Calu3 (cell line): ENCODE measurements around the gene SGO2. TPM values are rescaled to one million over a fixed set of nuclear protein-coding genes. Genes with fewer than 3 reads are reported as not detected.
"Not testable (repeated sequence)": the region's sequence is repeated elsewhere in the genome, so short reads cannot be mapped to it uniquely, and the experiment has no call there.

Experiments used
- BruUV-seq: library from RNA; stranded (reverse); fragments of 400-500 nt; replicated peaks from 2 replicates; lab custom pipeline; 2021; lab: Mats Ljungman, UMichigan
- CTCF ChIA-PET: fragments of 300-600 bp; sonication (Branson Sonifier 250); formaldehyde crosslinking; loops from one replicate; lab custom pipeline; 2022; ENCODE audit warnings: antibody characterized with exemption; lab: Charles Lee
- DNase-seq: peaks from one replicate; pipeline ENCODE4 v3.0.0; 2022
- H3K27ac Mint-ChIP-seq: one replicate; pipeline ENCODE4 v1.8.0; 2022; ENCODE audit warnings: mixed read lengths; ENCODE audit not compliant: unreplicated experiment
- H3K27me3 Mint-ChIP-seq: one replicate; pipeline ENCODE4 v1.8.0; 2022; ENCODE audit warnings: mixed read lengths; ENCODE audit not compliant: unreplicated experiment
- H3K36me3 Mint-ChIP-seq: one replicate; pipeline ENCODE4 v1.8.0; 2022; ENCODE audit warnings: mild to moderate bottlenecking, moderate library complexity, mixed read lengths; ENCODE audit not compliant: insufficient read depth, unreplicated experiment
- H3K4me1 Mint-ChIP-seq: one replicate; pipeline ENCODE4 v1.8.0; 2022; ENCODE audit warnings: mild to moderate bottlenecking, low read depth, mixed read lengths; ENCODE audit not compliant: unreplicated experiment
- H3K4me3 Mint-ChIP-seq: one replicate; pipeline ENCODE4 v1.8.0; 2022; ENCODE audit warnings: mild to moderate bottlenecking, low read depth, moderate library complexity, mixed read lengths; ENCODE audit not compliant: unreplicated experiment
- H3K9me3 Mint-ChIP-seq: one replicate; pipeline ENCODE4 v1.8.0; 2022; ENCODE audit warnings: low read depth, mixed read lengths; ENCODE audit not compliant: unreplicated experiment
- CTCF ChIP-seq: fragments of 200-600 bp; IDR thresholded peaks from one replicate; pipeline ENCODE4 v1.8.0; 2022; ENCODE audit warnings: antibody characterized with exemption; ENCODE audit not compliant: unreplicated experiment
- intact Hi-C: fragments of 100-400 bp; cut with micrococcal nuclease; formaldehyde crosslinking; loops from one replicate; pipeline ENCODE4 v1.10.0; 2022; ENCODE audit not compliant: unreplicated experiment
- total RNA-seq: library from RNA; stranded (reverse); gene quantifications from 2 replicates; pipeline ENCODE4 v1.2.3, GENCODE V29; 2022

SGO2 gene
- total RNA-seq, 1 experiment from 2014 or later, result 22.9 TPM

GRCh38 chr2:200609028-200609614 is 83.1 kb downstream of the SGO2 start:
- CTCF ChIA-PET, result interaction anchor here (0.8 kb wide), 1 partner anchor 388 kb away, joined by 3 read pairs; no protein-coding TSS in a partner anchor
- intact Hi-C loops, result no loop called here
- Mint-ChIP-seq H3K27me3 (no peaks in the 10 kb centered on the region), H3K36me3 (no peaks in the 10 kb centered on the region), H3K4me3 (no peak overlapping the region), H3K4me1 (peaks cover 3% of the 10 kb centered on the region), H3K9me3 (peaks cover 7% of the 10 kb centered on the region), H3K27ac (no peak overlapping the region)
- DNase-seq, result no peak
- TF ChIP-seq CTCF, result no peak
- no TSS peak for BruUV-seq

- DNase-seq, intact Hi-C loops, H3K9me3 Mint-ChIP-seq, BruUV-seq, H3K4me3 Mint-ChIP-seq, H3K27me3 Mint-ChIP-seq, H3K36me3 Mint-ChIP-seq, H3K4me1 Mint-ChIP-seq, H3K27ac Mint-ChIP-seq: not testable (repeated sequence)
- CTCF ChIA-PET, result interaction anchor here (0.8 kb wide), 1 partner anchor 389 kb away, joined by 3 read pairs; no protein-coding TSS in a partner anchor
Measured at GRCh38 chr2:200610217-200610616, 84.2 kb downstream of the SGO2 start.

GRCh38 chr2:200613692-200614091 is 87.7 kb downstream of the SGO2 start:
- CTCF ChIA-PET, result no interaction called here
- Mint-ChIP-seq H3K9me3 (no peaks in the 10 kb centered on the region), H3K27me3 (no peaks in the 10 kb centered on the region), H3K4me1 (no peaks in the 10 kb centered on the region), H3K4me3 (no peak overlapping the region), H3K36me3 (no peaks in the 10 kb centered on the region), H3K27ac (no peak overlapping the region)
- intact Hi-C loops, result no loop called here
- TF ChIP-seq CTCF, result no peak
- BruUV-seq, result no TSS peak
- no peak for DNase-seq

- BruUV-seq, result no TSS peak
- TF ChIP-seq CTCF, result no peak
- H3K9me3 Mint-ChIP-seq, result no peaks in the 10 kb centered on the region
- intact Hi-C loops, result no loop called here
- H3K4me1 Mint-ChIP-seq, result no peaks in the 10 kb centered on the region
- CTCF ChIA-PET, result no interaction called here
- no peaks in the 10 kb centered on the region for H3K36me3 Mint-ChIP-seq
- no peaks in the 10 kb centered on the region for H3K27me3 Mint-ChIP-seq
- DNase-seq, result no peak
- H3K4me3 Mint-ChIP-seq, result no peak overlapping the region
- H3K27ac Mint-ChIP-seq, result no peak overlapping the region
Measured at GRCh38 chr2:200614249-200614648, 88.2 kb downstream of the SGO2 start.

- no peak for TF ChIP-seq CTCF
- no TSS peak for BruUV-seq
- H3K9me3 Mint-ChIP-seq, result no peaks in the 10 kb centered on the region
- no peaks in the 10 kb centered on the region for H3K36me3 Mint-ChIP-seq
- no peaks in the 10 kb centered on the region for H3K27me3 Mint-ChIP-seq
- CTCF ChIA-PET, result no interaction called here
- intact Hi-C loops, result no loop called here
- DNase-seq, result peak; percentile 30
- H3K4me1 Mint-ChIP-seq, result no peaks in the 10 kb centered on the region
- no peak overlapping the region for H3K27ac Mint-ChIP-seq
- no peak overlapping the region for H3K4me3 Mint-ChIP-seq
Measured at GRCh38 chr2:200615247-200615646, 89.2 kb downstream of the SGO2 start.
